C4-2B (cell line): ENCODE measurements around the gene STAB1.

ENCODE experiments used
- ZFX ChIP-seq: fragments of 450-650 bp; IDR thresholded peaks from 2 replicates; pipeline ENCODE4 v1.6.1; 2017
- TF ChIP-seq, protein P1 (sequence below): fragments of 450-650 bp; conservative IDR thresholded peaks from 2 replicates; pipeline ENCODE4 v1.5.1; 2017; ENCODE audit warnings: mild to moderate bottlenecking

DNA sequence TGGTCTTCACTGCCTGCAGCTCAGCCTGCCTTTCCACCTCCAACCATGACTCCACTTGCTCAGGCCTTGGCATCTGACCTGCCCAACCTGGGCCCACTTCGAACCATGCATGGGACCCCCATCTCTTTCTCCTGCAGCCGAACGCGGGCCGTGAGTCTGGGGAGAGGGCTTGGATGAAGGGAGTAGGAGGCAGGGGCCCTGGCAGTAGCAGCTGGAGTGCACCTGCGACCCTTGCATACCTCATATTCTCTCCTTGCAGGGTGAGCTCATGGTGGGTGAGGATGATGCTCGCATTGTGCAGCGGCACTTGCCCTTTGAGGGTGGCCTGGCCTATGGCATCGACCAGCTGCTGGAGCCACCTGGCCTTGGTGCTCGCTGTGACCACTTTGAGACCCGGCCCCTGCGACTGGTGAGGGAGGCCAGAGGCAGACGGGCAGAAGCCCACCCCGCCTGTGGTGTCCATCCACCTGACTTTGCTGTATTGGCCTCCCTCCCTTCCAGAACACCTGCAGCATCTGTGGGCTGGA lies 25.1 kb downstream of the STAB1 start:
- TF ChIP-seq, protein P1, sequence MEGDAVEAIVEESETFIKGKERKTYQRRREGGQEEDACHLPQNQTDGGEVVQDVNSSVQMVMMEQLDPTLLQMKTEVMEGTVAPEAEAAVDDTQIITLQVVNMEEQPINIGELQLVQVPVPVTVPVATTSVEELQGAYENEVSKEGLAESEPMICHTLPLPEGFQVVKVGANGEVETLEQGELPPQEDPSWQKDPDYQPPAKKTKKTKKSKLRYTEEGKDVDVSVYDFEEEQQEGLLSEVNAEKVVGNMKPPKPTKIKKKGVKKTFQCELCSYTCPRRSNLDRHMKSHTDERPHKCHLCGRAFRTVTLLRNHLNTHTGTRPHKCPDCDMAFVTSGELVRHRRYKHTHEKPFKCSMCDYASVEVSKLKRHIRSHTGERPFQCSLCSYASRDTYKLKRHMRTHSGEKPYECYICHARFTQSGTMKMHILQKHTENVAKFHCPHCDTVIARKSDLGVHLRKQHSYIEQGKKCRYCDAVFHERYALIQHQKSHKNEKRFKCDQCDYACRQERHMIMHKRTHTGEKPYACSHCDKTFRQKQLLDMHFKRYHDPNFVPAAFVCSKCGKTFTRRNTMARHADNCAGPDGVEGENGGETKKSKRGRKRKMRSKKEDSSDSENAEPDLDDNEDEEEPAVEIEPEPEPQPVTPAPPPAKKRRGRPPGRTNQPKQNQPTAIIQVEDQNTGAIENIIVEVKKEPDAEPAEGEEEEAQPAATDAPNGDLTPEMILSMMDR, result no peak
- no peak for TF ChIP-seq ZFX
